ENCODE data around the gene SLC13A4. TPM values are rescaled to one million over a fixed set of nuclear protein-coding genes. Genes with fewer than 3 reads are reported as not detected.
A peak's percentile ranks its signal among the peaks of the same experiment; 100 is the strongest.

The SLC13A4 gene
- total and polyA plus RNA-seq, 2 of the 4 experiments (the other 2 are of a cell fraction): 0.10 TPM; not detected in 1

- H4K8ac ChIP-seq (ENCODE audit: low read depth in 2 of 2, low read length in 2 of 2): peak within 1 kb of the TSS; percentile 95 to 97
- H3K56ac ChIP-seq (ENCODE audit: extremely low read depth, insufficient read depth, low read length): peak within 1 kb of the TSS; percentile 98
- peaks cover 7% of the 10 kb centered on the region; the same call in 1 of the 2 replicates for H4K20me1 ChIP-seq (ENCODE audit: insufficient read depth, low read length)
- H2AK5ac ChIP-seq (ENCODE audit: low read depth, low read length): peak within 1 kb of the TSS; percentile 95
- H4K91ac ChIP-seq (ENCODE audit: insufficient read depth, low read depth, low read length): peak within 1 kb of the TSS; percentile 96
- POLR2A ChIA-PET (ENCODE audit: unreplicated experiment): interaction anchor here (0.5 to 0.7 kb wide), 4 partner anchors 17 to 740 kb away, joined by 3 to 5 read pairs (median 4); no protein-coding TSS in a partner anchor
- H3K9me1 ChIP-seq (ENCODE audit: insufficient read depth, low read length): peaks cover 8% of the 10 kb centered on the region; the same call in 1 of the 2 replicates
- H3K4me3 ChIP-seq (ENCODE audit: insufficient read depth, low read depth, low read length): peak within 1 kb of the TSS; percentile 84
- peak within 1 kb of the TSS; percentile 64; the same call in 2 of the 3 replicates for H2BK15ac ChIP-seq (ENCODE audit: low read depth, low read length)
- no peaks in the 10 kb centered on the region for H3K27me3 ChIP-seq (ENCODE audit: control insufficient read depth, insufficient read depth, low read length)
- H3K18ac ChIP-seq (ENCODE audit: low read depth, low read length): peak within 1 kb of the TSS; percentile 79
- peak within 1 kb of the TSS; percentile 22; the same call in 1 of the 2 replicates for H2BK20ac ChIP-seq (ENCODE audit: low read depth, low read length)
- H3K79me1 ChIP-seq (ENCODE audit: low read depth in 1 of 2, low read length in 2 of 2): peaks cover 8 to 31% of the 10 kb centered on the region in 2 experiments; a peak in 3 of 4 replicates
- H3K23ac ChIP-seq (ENCODE audit: low read depth, low read length): peak within 1 kb of the TSS; percentile 78
- peak within 1 kb of the TSS; percentile 93 for H4K5ac ChIP-seq (ENCODE audit: low read depth, low read length)
- H3K14ac ChIP-seq (replicated peaks; ENCODE audit: low read depth, low read length): peak within 1 kb of the TSS; percentile 95
- H3K9me3 ChIP-seq (ENCODE audit: control insufficient read depth, insufficient read depth, low read length): no peaks in the 10 kb centered on the region
- peak within 1 kb of the TSS; percentile 100 for H3K27ac ChIP-seq (ENCODE audit: insufficient read depth, low read length)
- DNase-seq (peak; percentile 96), ATAC-seq (ENCODE audit: low read depth) (peak; percentile 93)
- dilution Hi-C loops (cut with HindIII; ENCODE audit: low sequenced_read_pairs, unreplicated experiment): no loop called here
- TSS peak; percentile 79 for BruUV-seq (replicated peaks)
- intact Hi-C loops (cut with micrococcal nuclease): loop anchor here (2.0 to 10.0 kb wide), 3 partner anchors 40 to 1212 kb away; no protein-coding TSS in a partner anchor
- peak within 1 kb of the TSS; percentile 82 for H2BK120ac ChIP-seq (ENCODE audit: low read depth, low read length)
- H3K36me3 ChIP-seq (ENCODE audit: control insufficient read depth, insufficient read depth, low read length): no peaks in the 10 kb centered on the region
- WGBS, 2 experiments (ENCODE audit: extremely low coverage in 2 of 2, insufficient read length in 1 of 2): 1% methylated on average over 19 of the region's 60 CpGs; no CpG with 5 or more reads in 1 of the 2 experiments
- H2AK9ac ChIP-seq (replicated peaks; ENCODE audit: low read depth, low read length, poor library complexity): peak within 1 kb of the TSS; percentile 99
- H2AFZ ChIP-seq (replicated peaks; ENCODE audit: low read length, poor library complexity): peak within 1 kb of the TSS; percentile 93
- H3K4me1 ChIP-seq (ENCODE audit: control insufficient read depth, insufficient read depth, low read length): peaks cover 9% of the 10 kb centered on the region
- H3K9ac ChIP-seq (ENCODE audit: low read depth, low read length): peak within 1 kb of the TSS; percentile 99
- peak within 1 kb of the TSS; percentile 97 for H2BK5ac ChIP-seq (ENCODE audit: low read depth, low read length, poor library complexity, severe bottlenecking)
- CTCF ChIA-PET: interaction anchor here (1.0 to 3.1 kb wide), 5 partner anchors 10 to 133 kb away, joined by 4 to 24 read pairs (median 9); no protein-coding TSS in a partner anchor
- peak within 1 kb of the TSS; percentile 78 for H3K4me2 ChIP-seq (ENCODE audit: low read depth, low read length)
- in situ Hi-C loops (cut with MboI; ENCODE audit: low sequenced_read_pairs): no loop called here
- H3K4ac ChIP-seq (ENCODE audit: low read depth, low read length): peak within 1 kb of the TSS; percentile 97
- peak; percentile 94 for TF ChIP-seq MAZ (IDR thresholded peaks at IDR 0.05; ENCODE audit: borderline replicate concordance, low read depth, low read length)
- TF ChIP-seq BHLHE40 (IDR thresholded peaks at IDR 0.05; ENCODE audit: low read depth, low read length): no peak
- peak; percentile 94 for TF ChIP-seq CEBPB (IDR thresholded peaks at IDR 0.05; ENCODE audit: low read depth, low read length)
- peak; percentile 60 for TF ChIP-seq SMC3 (IDR thresholded peaks at IDR 0.05; ENCODE audit: low read depth, low read length)
- no peak for TF ChIP-seq RFX5 (IDR thresholded peaks at IDR 0.05; ENCODE audit: low read depth, low read length)
- peak; percentile 94 for TF ChIP-seq POLR2A (IDR thresholded peaks at IDR 0.05; ENCODE audit: low read depth, low read length)
- TF ChIP-seq RCOR1 (IDR thresholded peaks at IDR 0.05; ENCODE audit: insufficient replicate concordance, low read length): no peak
- 0 out of 2 replicates have a peak, but pooled peaks have one; percentile 42 for TF ChIP-seq MXI1 (IDR thresholded peaks at IDR 0.05; ENCODE audit: borderline replicate concordance, low read depth, low read length)
- no peak; the same call in 1 of the 2 replicates for TF ChIP-seq FOS (IDR thresholded peaks at IDR 0.05; ENCODE audit: low read depth, low read length)
- peak; percentile 68 for TF ChIP-seq RAD21 (IDR thresholded peaks at IDR 0.05; ENCODE audit: low read length)
- no peak for TF ChIP-seq MAFK (IDR thresholded peaks at IDR 0.05; ENCODE audit: low read depth, low read length)
- peak; percentile 80 for TF ChIP-seq CTCF (conservative IDR thresholded peaks at IDR 0.05; ENCODE audit: low read depth, low read length)
- TF ChIP-seq CHD1 (IDR thresholded peaks at IDR 0.05; ENCODE audit: low read depth, low read length): no peak; the same call in 1 of the 2 replicates
- no peak for TF ChIP-seq ELK1 (IDR thresholded peaks at IDR 0.05; ENCODE audit: borderline replicate concordance, low read depth, low read length)
Observed at GRCh38 chr7:135662373-135663114, 65.4 kb downstream of the SLC13A4 start, which contains the start of gene STMP1. Gene STMP1, plus strand, starts transcription at chr7:135662514.

Measured in IMR-90 (cell line).